HL-60 (cell line): ENCODE results near the gene BBOF1.

Source experiments
- CTCF ChIP-seq: IDR thresholded peaks from one replicate; pipeline ENCODE4 v1.5.1; 2011; ENCODE audit warnings: low read length, control low read depth, inconsistent platforms; ENCODE audit not compliant: insufficient read depth
- POLR2AphosphoS5 ChIP-seq: IDR thresholded peaks from 2 replicates; pipeline ENCODE4 v1.6.1; 2012; ENCODE audit warnings: low read depth
- REST ChIP-seq: IDR thresholded peaks from 2 replicates; pipeline ENCODE4 v1.6.1; 2012; ENCODE audit warnings: low read depth; ENCODE audit not compliant: insufficient replicate concordance
- SPI1 ChIP-seq: IDR thresholded peaks from 2 replicates; pipeline ENCODE4 v1.6.1; 2012; ENCODE audit warnings: low read depth, mild to moderate bottlenecking, borderline replicate concordance

- TF ChIP-seq CTCF (no peak), POLR2AphosphoS5 (no peak), REST (no peak), SPI1 (no peak)
Measured at GRCh38 chr14:74035556-74035955, 16.4 kb downstream of the BBOF1 start.
